Activated CD8-positive, alpha-beta T cell treated with anti-CD3 and anti-CD28 coated beads for 36 hours (primary cell): ENCODE results near the gene PIRT. TPM values are rescaled to one million over a fixed set of nuclear protein-coding genes. Genes with fewer than 3 reads are reported as not detected.

Experiments
- ATAC-seq: fragments of 200-7000 bp; cut with Tn5 transposase; one replicate; pipeline ENCODE4 v1.10.0; 2021; ENCODE audit warnings: mild to moderate bottlenecking, moderate library complexity
- CTCF ChIA-PET: fragments of 350-600 bp; sonication (Branson Sonifier 250); formaldehyde crosslinking; loops from one replicate; lab custom pipeline; 2021; ENCODE audit warnings: antibody characterized with exemption; lab: Charles Lee
- POLR2A ChIA-PET: fragments of 350-600 bp; sonication (Branson Sonifier 250); formaldehyde crosslinking; loops from one replicate; lab custom pipeline; 2021; ENCODE audit warnings: antibody characterized with exemption; lab: Charles Lee
- DNase-seq: peaks from one replicate; pipeline ENCODE4 v3.0.0-alpha.2; 2020
- H3K27ac Mint-ChIP-seq: one replicate; pipeline ENCODE4 v1.8.0; 2021; ENCODE audit warnings: mild to moderate bottlenecking, mixed read lengths
- H3K27me3 Mint-ChIP-seq: one replicate; pipeline ENCODE4 v1.8.0; 2021; ENCODE audit warnings: mixed read lengths
- H3K36me3 Mint-ChIP-seq: one replicate; pipeline ENCODE4 v1.8.0; 2021; ENCODE audit warnings: low read depth, mixed read lengths
- H3K4me1 Mint-ChIP-seq: one replicate; pipeline ENCODE4 v1.8.0; 2021; ENCODE audit warnings: low read depth, mixed read lengths
- H3K4me3 Mint-ChIP-seq: one replicate; pipeline ENCODE4 v1.8.0; 2021; ENCODE audit warnings: mild to moderate bottlenecking, moderate library complexity, mixed read lengths
- H3K9me3 Mint-ChIP-seq: one replicate; pipeline ENCODE4 v1.8.0; 2021; ENCODE audit warnings: mixed read lengths
- CTCF ChIP-seq: fragments of 200-600 bp; IDR thresholded peaks from one replicate; pipeline ENCODE4 v1.8.0; 2022; ENCODE audit warnings: antibody characterized with exemption, mild to moderate bottlenecking
- intact Hi-C: fragments of 100-400 bp; cut with micrococcal nuclease; formaldehyde crosslinking; loops from one replicate; pipeline ENCODE4 v1.10.0; 2022
- total RNA-seq, 2 experiments: library from RNA; stranded (reverse); gene quantifications; one replicate each; pipeline ENCODE4 v1.2.3, GENCODE V29; 2021

The PIRT gene
- total RNA-seq, 2 experiments from 2014 or later = not detected

- Mint-ChIP-seq H3K36me3 (no peaks in the 10 kb centered on the region), H3K27me3 (peaks cover 1% of the 10 kb centered on the region), H3K4me1 (no peaks in the 10 kb centered on the region), H3K4me3 (no peak overlapping the region), H3K27ac (no peak overlapping the region), H3K9me3 (no peaks in the 10 kb centered on the region)
- intact Hi-C loops = no loop called here
- DNase-seq (no peak), ATAC-seq (no peak)
- CTCF ChIA-PET = interaction anchor here (0.7 kb wide), 1 partner anchor 20 kb away, joined by 3 read pairs; no protein-coding TSS in a partner anchor
- no peak for TF ChIP-seq CTCF
- POLR2A ChIA-PET = no interaction called here
Observed at GRCh38 chr17:10824874-10825273, 13.0 kb downstream of the PIRT start.

GRCh38 chr17:10821770-10822169 is 16.1 kb downstream of the PIRT start:
- H3K27ac Mint-ChIP-seq = no peak overlapping the region
- H3K4me3 Mint-ChIP-seq = no peak overlapping the region
- no peaks in the 10 kb centered on the region for H3K4me1 Mint-ChIP-seq
- POLR2A ChIA-PET = no interaction called here
- H3K9me3 Mint-ChIP-seq = no peaks in the 10 kb centered on the region
- intact Hi-C loops = no loop called here
- no peak for ATAC-seq
- H3K36me3 Mint-ChIP-seq = no peaks in the 10 kb centered on the region
- TF ChIP-seq CTCF = no peak
- CTCF ChIA-PET = no interaction called here
- DNase-seq = no peak
- H3K27me3 Mint-ChIP-seq = no peaks in the 10 kb centered on the region

GRCh38 chr17:10821054-10821453 is 16.8 kb downstream of the PIRT start:
- DNase-seq (no peak), ATAC-seq (no peak)
- H3K4me1 Mint-ChIP-seq = no peaks in the 10 kb centered on the region
- intact Hi-C loops = no loop called here
- H3K9me3 Mint-ChIP-seq = no peaks in the 10 kb centered on the region
- POLR2A ChIA-PET = no interaction called here
- no peak overlapping the region for H3K27ac Mint-ChIP-seq
- no peaks in the 10 kb centered on the region for H3K36me3 Mint-ChIP-seq
- H3K27me3 Mint-ChIP-seq = no peaks in the 10 kb centered on the region
- CTCF ChIA-PET = no interaction called here
- no peak for TF ChIP-seq CTCF
- no peak overlapping the region for H3K4me3 Mint-ChIP-seq

GRCh38 chr17:10815319-10815718 is 22.6 kb downstream of the PIRT start:
- Mint-ChIP-seq H3K4me3 (no peak overlapping the region), H3K27me3 (no peaks in the 10 kb centered on the region), H3K4me1 (no peaks in the 10 kb centered on the region), H3K27ac (no peak overlapping the region), H3K36me3 (no peaks in the 10 kb centered on the region), H3K9me3 (no peaks in the 10 kb centered on the region)
- ChIA-PET POLR2A (no interaction called here), CTCF (no interaction called here)
- TF ChIP-seq CTCF = no peak
- no peak for DNase-seq
- intact Hi-C loops = no loop called here
- no peak for ATAC-seq

- H3K27me3 Mint-ChIP-seq = no peaks in the 10 kb centered on the region
- H3K27ac Mint-ChIP-seq = no peak overlapping the region
- H3K4me3 Mint-ChIP-seq = no peak overlapping the region
- H3K9me3 Mint-ChIP-seq = no peaks in the 10 kb centered on the region
- no peak for TF ChIP-seq CTCF
- no peak for ATAC-seq
- ChIA-PET POLR2A (no interaction called here), CTCF (interaction anchor here (1.7 kb wide), 1 partner anchor 31 kb away, joined by 4 read pairs; no protein-coding TSS in a partner anchor)
- no peak for DNase-seq
- H3K4me1 Mint-ChIP-seq = no peaks in the 10 kb centered on the region
- intact Hi-C loops = no loop called here
- H3K36me3 Mint-ChIP-seq = no peaks in the 10 kb centered on the region
Observed at GRCh38 chr17:10814075-10814474, 23.8 kb downstream of the PIRT start.
